ENCODE results near the gene SSBP2.

DNA sequence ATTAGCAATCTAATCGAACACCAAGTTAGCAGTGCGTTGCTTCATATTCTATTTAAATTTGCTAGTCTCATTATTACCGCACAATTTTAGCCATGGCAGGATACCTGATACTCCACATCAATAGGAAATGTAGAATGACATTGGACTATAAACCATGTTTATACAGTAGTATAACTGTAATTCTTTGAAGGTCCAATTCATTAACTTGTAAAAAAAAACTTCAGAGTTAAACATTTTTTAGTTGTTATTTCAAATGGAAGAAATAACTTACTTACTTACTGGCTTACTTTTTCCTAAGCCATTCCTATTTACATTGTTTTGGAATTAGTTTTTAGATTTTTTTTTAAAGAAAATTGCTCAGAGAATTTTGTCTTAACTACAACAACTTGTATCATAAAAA is 321.5 kb downstream of the SSBP2 start:
- TF ChIP-seq CTCF (IDR thresholded peaks at IDR 0.05), result no peak
- no peak for TF ChIP-seq POLR2A (IDR thresholded peaks at IDR 0.05)
